Measurements from ENCODE around the gene SLC50A1.

SLC50A1 gene

GRCh38 chr1:155185783-155186066 is 50.1 kb downstream of the SLC50A1 start:
- no peak for DNase-seq

- DNase-seq: no peak
Observed at GRCh38 chr1:155186067-155186793, 50.6 kb downstream of the SLC50A1 start.

- no peak for DNase-seq
Observed at GRCh38 chr1:155186794-155187455, 51.3 kb downstream of the SLC50A1 start.

- DNase-seq: no peak
Observed at GRCh38 chr1:155187456-155187891, 51.8 kb downstream of the SLC50A1 start.

- DNase-seq: no peak
Observed at GRCh38 chr1:155188268-155188667, 52.6 kb downstream of the SLC50A1 start.

Data from CD4-positive, alpha-beta T cell treated with Interleukin-21 for 1 hour (primary cell).